Activated CD4-positive, alpha-beta T cell treated with anti-CD3 and anti-CD28 coated beads, Interleukin-2, Interleukin-6, amounts not matched to agents 100 ng/mL and 50 ng/mL, durations not matched to agents 16 hours and 8 hours (primary cell): ENCODE measurements around the gene NTMT1.

ENCODE experiments used
- DNase-seq: peaks from one replicate; pipeline ENCODE4 v3.0.0-alpha.2; 2020

The NTMT1 gene

DNA sequence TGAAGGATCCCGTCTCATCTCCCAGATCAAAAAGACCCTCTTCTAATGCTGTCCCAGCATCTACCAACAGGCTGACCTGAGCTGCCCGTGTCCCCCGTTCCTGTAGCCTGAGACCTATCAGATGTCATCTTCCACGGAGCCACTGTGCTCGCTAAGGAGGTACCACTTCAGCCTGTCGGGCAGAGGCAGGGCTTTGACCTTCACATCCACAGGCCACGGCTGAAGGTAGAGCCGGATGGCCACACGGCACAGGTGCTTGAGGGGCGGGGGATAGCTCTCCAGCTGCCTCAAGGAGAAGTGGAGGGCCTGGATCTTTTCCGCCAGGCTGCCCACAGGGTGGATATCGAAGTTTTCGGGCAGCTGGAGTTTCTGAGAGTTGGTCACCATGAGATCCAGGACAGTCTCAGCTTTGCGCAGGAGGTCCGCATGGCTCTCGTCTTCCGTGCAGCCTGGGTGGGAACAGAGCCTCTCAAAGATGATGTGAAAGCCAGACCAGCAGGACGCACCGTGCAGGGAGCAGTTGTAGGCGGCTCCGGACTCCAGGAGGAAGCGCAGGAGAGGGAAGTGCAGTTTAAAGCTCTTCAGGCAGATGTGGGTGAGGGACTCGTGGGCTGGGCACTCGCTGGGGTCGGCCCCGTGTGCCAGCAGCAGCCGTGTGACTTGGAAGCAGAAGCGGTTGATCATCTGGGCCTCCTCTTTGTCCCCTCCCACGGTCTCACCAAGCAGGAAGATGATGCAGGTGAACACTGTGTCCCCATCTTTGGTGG is 11.9 kb downstream of the NTMT1 start:
- no peak for DNase-seq

DNA sequence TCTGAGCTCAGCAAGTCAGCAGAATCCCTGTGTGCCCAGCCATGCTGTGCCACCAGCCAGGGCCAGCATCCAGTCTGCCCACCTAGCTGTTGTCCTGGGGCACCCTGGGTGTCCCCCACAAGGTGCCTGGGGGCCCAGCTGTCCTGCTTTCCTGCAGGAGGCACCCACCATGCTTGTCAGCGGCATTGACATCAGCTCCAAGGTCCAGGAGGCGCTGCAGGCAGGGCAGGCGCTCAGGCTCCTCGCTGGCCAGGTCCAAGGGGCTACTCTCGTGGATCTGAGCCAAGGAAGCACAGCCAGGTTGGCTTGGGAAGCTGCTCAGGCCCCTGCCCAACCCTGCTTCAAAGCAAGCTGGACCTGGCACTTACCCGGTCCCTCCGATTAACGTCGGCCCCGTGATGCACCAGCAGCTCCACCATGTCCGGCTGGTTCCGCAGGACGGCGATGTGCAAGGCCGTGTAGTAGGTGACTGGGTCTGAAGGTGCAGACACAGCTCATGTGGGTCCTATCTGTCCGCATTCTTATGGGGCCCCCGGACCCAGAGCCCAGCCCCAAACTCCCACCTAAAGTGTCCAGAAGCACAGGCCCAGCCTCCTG is 13.2 kb downstream of the NTMT1 start:
- no peak for DNase-seq

- no peak for DNase-seq
These were observed 13.8 kb downstream of the NTMT1 start for GRCh38 chr9:129639756-129640085.

- no peak for DNase-seq
These were observed 14.3 kb downstream of the NTMT1 start for GRCh38 chr9:129640086-129640870.

DNA sequence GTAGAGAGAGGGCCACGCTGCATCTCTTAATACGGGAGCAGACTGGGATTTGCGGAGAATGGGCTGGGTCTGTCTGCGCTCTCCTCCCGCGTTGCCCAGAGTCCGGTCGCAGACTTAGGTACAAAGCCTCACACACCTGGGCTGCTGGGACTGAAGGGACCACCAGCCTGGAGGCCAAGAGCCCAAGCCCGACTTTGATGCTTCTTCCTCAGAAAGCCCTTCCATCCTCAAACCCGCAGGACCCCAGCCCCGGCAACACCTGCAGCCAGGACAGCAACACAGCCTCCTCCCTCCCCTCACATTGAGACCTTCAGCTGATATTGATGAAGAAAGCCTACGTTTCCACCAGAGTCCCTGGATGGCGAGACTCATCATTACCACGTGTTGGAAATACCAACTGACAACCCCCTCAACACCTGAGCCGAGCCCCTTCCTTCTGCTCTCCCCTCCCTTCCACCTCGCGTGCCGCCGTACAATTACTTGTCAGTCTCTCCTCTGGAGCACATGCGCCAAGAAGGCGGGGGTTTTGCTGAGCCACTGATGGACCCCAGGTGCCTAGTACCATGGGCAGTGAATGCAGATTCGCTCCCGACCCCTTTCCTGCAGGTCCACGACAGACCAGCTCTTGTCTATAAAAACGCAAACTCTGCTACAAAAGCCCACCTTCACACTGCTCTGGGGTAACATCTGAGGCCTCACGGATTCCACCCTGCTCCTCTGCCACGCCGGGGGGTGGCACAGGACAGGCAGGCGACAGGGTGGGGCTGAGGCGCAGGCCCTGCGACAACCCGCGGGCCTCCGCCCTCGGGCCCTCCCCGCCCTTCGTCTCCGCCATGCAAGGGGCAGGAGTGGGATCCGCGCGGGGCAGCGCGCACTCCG is 15.1 kb downstream of the NTMT1 start:
- DNase-seq = no peak

DNA sequence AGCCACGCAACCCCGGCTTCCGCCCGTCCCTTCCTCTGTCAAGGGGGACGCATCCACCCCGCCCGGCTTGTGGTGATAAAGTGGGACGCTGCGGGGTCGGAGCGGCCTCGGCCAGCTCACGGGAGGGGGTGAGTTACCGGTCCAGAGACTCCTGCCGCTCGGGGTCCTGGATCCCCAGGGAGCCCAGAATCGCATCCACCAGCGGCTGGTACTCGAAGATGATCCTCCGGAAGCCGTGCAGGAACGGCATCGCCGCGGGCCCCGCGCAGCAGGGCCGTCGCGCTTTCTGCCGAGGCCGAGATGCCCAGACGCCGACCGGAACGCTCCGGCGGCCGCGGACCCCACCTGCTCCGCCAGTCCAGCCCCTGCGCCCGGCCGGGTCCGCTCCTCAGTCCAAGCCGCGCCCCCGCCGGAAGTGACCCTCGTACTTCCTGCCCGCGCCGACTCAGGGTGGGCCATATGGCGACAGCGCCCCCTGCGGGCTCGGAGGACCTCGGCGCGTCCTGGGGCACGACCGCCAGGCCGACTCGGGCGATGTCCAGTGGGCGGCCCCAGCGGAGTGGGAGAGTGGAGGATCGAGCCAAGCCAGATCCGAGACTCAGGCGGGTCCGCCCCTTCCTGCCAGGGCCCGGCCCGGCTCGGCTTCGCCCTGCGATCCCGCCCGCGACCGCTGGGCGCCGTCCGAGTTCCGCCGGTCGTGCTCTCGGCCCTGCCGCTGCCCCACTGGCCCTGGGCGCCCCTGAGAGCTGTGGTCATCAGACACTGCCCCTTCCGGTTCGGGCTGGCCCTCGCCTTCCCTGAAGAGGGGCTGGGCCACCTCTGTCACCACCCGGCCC is 16.0 kb downstream of the NTMT1 start, which contains the start of gene ASB6:
ASB6 (minus strand) TSS at position 402 of the 836 bp plus-strand sequence; CDS start at position 250, 152 bp downstream.
- peak; percentile 97 for DNase-seq

GRCh38 chr9:129643706-129644105 is 17.7 kb downstream of the NTMT1 start:
- no peak for DNase-seq

GRCh38 chr9:129644365-129644764 is 18.4 kb downstream of the NTMT1 start:
- DNase-seq = no peak

DNA sequence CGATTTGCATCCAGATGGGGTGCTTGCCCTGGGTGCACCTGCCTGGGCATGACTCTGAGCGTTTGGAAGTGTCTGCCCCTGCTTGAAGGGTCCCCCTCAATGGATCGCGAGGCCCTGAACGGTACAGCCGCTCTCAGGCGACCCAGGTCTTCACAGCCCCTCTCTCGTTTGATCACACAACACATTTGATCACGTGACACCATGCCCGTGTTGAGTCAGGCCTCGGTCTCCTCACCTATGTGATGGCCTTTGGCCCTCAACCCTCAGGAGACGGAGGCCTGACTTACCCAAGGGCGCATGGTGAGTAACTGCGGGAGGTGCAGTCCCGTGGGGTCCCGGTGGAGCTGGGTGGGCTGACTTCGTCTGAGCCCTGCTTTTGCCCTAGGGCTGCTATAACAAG is 18.9 kb downstream of the NTMT1 start:
- DNase-seq = no peak

- DNase-seq = no peak
These were observed 20.3 kb downstream of the NTMT1 start for GRCh38 chr9:129646252-129646651.

DNA sequence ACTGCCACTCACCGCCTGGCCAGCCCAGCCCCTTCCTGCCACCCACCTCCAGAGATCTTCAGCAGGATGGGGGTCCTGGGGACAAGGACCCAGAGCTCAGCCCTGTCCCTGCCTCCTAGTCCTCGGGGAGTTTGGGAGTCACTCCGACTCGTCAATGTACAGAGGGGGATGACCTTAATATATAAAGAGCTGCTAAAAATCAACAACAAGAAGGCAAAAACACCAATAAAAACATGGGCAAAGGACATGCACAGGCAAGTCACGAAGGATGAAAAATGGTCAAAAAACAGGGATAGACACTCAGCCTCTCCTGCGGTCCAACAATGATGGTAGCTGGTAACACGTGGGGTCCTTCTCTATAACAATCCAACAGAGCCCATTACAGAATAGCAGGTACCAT is 20.7 kb downstream of the NTMT1 start:
- DNase-seq = no peak

- DNase-seq = no peak
These were observed 21.7 kb downstream of the NTMT1 start for GRCh38 chr9:129647635-129648034.

DNA sequence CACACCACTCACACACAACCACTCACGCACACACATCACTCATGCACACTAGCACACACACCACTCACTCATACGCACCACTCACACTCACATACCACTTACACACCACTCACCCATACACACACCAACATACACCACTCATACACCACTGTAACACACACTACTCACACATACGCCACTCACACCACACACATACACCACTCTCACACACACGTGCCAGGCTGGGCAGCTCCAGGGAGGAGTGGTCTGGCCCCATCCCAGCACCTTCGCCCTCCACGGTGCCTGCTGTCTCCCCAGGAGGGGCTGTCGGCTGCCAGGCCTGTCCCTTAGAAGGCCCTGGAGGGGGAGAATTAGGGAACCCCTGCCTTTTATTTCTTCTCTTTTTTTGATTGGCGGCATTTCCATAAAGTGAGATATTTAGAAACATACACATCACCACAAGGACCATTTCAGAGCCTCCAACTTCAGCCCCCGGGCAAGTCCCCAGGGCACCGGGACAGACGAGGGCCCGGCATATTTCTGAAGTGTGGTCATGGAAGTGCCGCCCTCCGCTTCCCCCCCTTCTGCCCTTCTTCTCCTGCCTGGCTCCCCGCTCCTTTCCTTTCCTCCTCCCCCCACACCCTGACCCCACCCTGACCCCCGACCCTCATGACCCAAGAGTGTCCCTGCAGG is 22.3 kb downstream of the NTMT1 start:
- DNase-seq = no peak

DNA sequence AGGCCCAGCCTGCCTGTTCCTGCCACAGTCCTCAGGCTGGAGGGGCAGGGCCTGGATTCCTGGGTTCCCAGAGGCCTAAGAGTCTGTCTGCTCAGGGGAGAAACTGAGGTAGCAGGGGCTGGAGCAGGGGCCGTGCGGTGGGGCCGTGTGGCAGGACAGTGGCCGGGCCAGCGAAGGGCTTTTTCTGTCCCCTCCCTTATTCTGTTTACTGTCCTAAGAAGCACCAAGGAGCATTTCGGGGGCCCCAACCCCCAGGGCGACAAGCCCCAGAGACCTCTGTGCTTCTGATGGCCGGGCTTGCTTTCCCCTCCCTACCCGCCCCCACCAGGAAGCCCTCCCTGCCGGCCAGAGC is 22.8 kb downstream of the NTMT1 start:
- no peak for DNase-seq

- DNase-seq = no peak
These were observed 24.0 kb downstream of the NTMT1 start for GRCh38 chr9:129649726-129650679.

GRCh38 chr9:129650680-129651235 is 24.8 kb downstream of the NTMT1 start:
- DNase-seq = no peak

GRCh38 chr9:129653823-129654553 is 28.0 kb downstream of the NTMT1 start:
- DNase-seq = no peak

DNA sequence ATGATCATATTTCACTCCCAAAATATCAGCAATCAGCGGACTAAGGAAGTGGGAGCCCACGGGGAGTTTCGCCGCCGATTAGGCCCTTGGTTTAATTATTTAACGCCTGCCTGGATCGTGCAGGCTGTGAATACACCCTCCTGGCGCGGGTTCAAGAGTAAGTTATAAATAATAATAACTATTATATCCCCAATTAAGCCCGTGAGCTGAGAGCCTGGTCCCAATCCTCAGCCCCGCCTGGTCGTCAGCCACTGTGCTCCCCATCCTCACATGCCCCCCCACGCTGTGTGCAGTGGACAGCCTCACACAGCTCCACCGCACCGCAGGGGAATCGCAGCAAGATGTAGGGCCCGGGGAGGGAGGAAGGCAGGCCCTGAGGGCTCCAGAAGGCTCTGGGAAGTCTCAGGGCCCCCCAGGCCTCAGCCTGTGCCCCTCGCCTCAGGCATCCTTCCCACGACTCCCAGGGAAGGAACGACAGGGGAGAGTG is 28.6 kb downstream of the NTMT1 start:
- DNase-seq = no peak

GRCh38 chr9:129655154-129655553 is 29.2 kb downstream of the NTMT1 start:
- no peak for DNase-seq
